A549 (cell line): ENCODE results near the gene APCDD1. TPM values are rescaled to one million over a fixed set of nuclear protein-coding genes. Genes with fewer than 3 reads are reported as not detected.

ENCODE experiments used
- ATAC-seq, 2 experiments: fragments of 200-7000 bp in 1 of 2; fragments of >200 bp in 1 of 2; cut with Nextera tagmentation in 1 of 2; cut with Tn5 transposase in 1 of 2; 3 replicates each; pipeline versions ENCODE4 v1.8.0 to v1.9.1; 2018 to 2020; ENCODE audit warnings: mild to moderate bottlenecking in 1 of 2, moderate library complexity in 1 of 2
- CTCF ChIA-PET: fragments of 300-600 bp; sonication (Branson Sonifier 250); formaldehyde crosslinking; extraction: SDS; loops from one replicate; lab custom pipeline; 2021; ENCODE audit warnings: antibody characterized with exemption, inconsistent platforms; lab: Yijun Ruan, JAX
- POLR2A ChIA-PET: fragments of 350-600 bp; formaldehyde crosslinking; extraction: SDS; loops from one replicate; lab custom pipeline; 2021; ENCODE audit warnings: antibody characterized with exemption, inconsistent platforms; lab: Yijun Ruan, JAX
- DNase-seq, 2 experiments: peaks; one replicate each; pipeline versions ENCODE4 v3.0.0 to v3.0.0-alpha.2; 2011 to 2016; ENCODE audit warnings: low read depth in 1 of 2, low spot score in 1 of 2
- FAIRE-seq: peaks from 2 replicates; lab custom pipeline; 2011; peaks lifted over from hg19 to GRCh38; lab: Jason Lieb, UNC
- H3K27ac ChIP-seq, 2 experiments: fragments of >200 bp; sonication (Bioruptor Twin); formaldehyde crosslinking; 3 replicates each; pipeline ENCODE4 v1.5.1; 2016 to 2017
- H3K4me1 ChIP-seq: fragments of >200 bp; sonication (Bioruptor Twin); formaldehyde crosslinking; 3 replicates; pipeline ENCODE4 v1.6.1; 2016
- H3K4me2 ChIP-seq: fragments of >200 bp; sonication (Bioruptor Twin); formaldehyde crosslinking; 3 replicates; pipeline ENCODE4 v1.6.1; 2016
- H3K4me3 ChIP-seq: fragments of >200 bp; sonication (Bioruptor Twin); formaldehyde crosslinking; 3 replicates; pipeline ENCODE4 v1.5.1; 2016
- H3K9me3 ChIP-seq: fragments of >200 bp; sonication (Bioruptor Twin); formaldehyde crosslinking; 3 replicates; pipeline ENCODE4 v1.6.1; 2016
- CBX2 ChIP-seq: fragments of 200-600 bp; sonication (generic); IDR thresholded peaks from 2 replicates; pipeline ENCODE4 v1.6.1; 2016; ENCODE audit warnings: low read depth, mild to moderate bottlenecking, borderline replicate concordance
- CBX8 ChIP-seq: fragments of 200-600 bp; sonication (generic); IDR thresholded peaks from 2 replicates; pipeline ENCODE4 v1.6.1; 2016
- CEBPB ChIP-seq, 2 experiments: fragments of >200 bp in 1 of 2; sonication (Bioruptor Twin) in 1 of 2; formaldehyde crosslinking in 1 of 2; IDR thresholded peaks; 2 replicates each; pipeline ENCODE4 v1.6.1; 2012 to 2016
- EHF ChIP-seq: fragments of 250-450 bp; sonication (Bioruptor Pico); IDR thresholded peaks from 2 replicates; pipeline ENCODE4 v1.5.0; 2020; ENCODE audit warnings: mild to moderate bottlenecking
- EHMT2 ChIP-seq: fragments of 200-600 bp; sonication (generic); IDR thresholded peaks from 2 replicates; pipeline ENCODE4 v1.6.1; 2016; ENCODE audit warnings: antibody characterized with exemption, low read depth, mild to moderate bottlenecking, moderate library complexity
- ELK1 ChIP-seq: fragments of 150-350 bp; IDR thresholded peaks from 2 replicates; pipeline ENCODE4 v1.6.1; 2014; ENCODE audit warnings: low read depth, mild to moderate bottlenecking, low read length
- ESRRA ChIP-seq: fragments of 150-350 bp; IDR thresholded peaks from 2 replicates; pipeline ENCODE4 v1.6.1; 2014; ENCODE audit warnings: mild to moderate bottlenecking, low read length, borderline replicate concordance
- GATA3 ChIP-seq: IDR thresholded peaks from 2 replicates; pipeline ENCODE4 v1.6.1; 2012; ENCODE audit warnings: borderline replicate concordance
- HEYL ChIP-seq: fragments of 250-450 bp; sonication (Bioruptor Pico); IDR thresholded peaks from 2 replicates; pipeline ENCODE4 v1.8.0; 2021; ENCODE audit warnings: mild to moderate bottlenecking, moderate library complexity
- HOXA7 ChIP-seq: fragments of 250-450 bp; sonication (Bioruptor Pico); IDR thresholded peaks from 2 replicates; pipeline ENCODE4 v1.5.0; 2020; ENCODE audit warnings: mild to moderate bottlenecking, moderate library complexity
- HOXB5 ChIP-seq: fragments of 250-450 bp; sonication (Bioruptor Pico); IDR thresholded peaks from 2 replicates; pipeline ENCODE4 v1.5.0; 2020; ENCODE audit warnings: mild to moderate bottlenecking, moderate library complexity
- MAFK ChIP-seq: fragments of 450-650 bp; IDR thresholded peaks from 2 replicates; pipeline ENCODE4 v1.6.1; 2014; ENCODE audit not compliant: partially characterized antibody
- MAZ ChIP-seq: fragments of 150-350 bp; IDR thresholded peaks from 2 replicates; pipeline ENCODE4 v1.6.1; 2014; ENCODE audit warnings: antibody characterized with exemption, low read depth, low read length, borderline replicate concordance
- NFE2L2 ChIP-seq: fragments of 150-350 bp; conservative IDR thresholded peaks from 2 replicates; pipeline ENCODE4 v1.6.1; 2014; ENCODE audit warnings: low read length
- NPAS2 ChIP-seq: fragments of 250-450 bp; sonication (Bioruptor Pico); IDR thresholded peaks from 2 replicates; pipeline ENCODE4 v1.8.0; 2022; ENCODE audit warnings: mild to moderate bottlenecking, moderate library complexity, borderline replicate concordance
- PBX3 ChIP-seq: IDR thresholded peaks from 2 replicates; pipeline ENCODE4 v1.6.1; 2012
- RAD21 ChIP-seq, 2 experiments: fragments of >200 bp in 1 of 2; sonication (Bioruptor Twin) in 1 of 2; formaldehyde crosslinking in 1 of 2; IDR thresholded peaks in 1 of 2; conservative IDR thresholded peaks in 1 of 2; 2 replicates in 1 of 2; 3 replicates in 1 of 2; pipeline ENCODE4 v1.6.1; 2012 to 2018; ENCODE audit warnings: inconsistent platforms in 1 of 2
- RARB ChIP-seq: fragments of 250-450 bp; sonication (Bioruptor Pico); IDR thresholded peaks from 2 replicates; pipeline ENCODE4 v1.8.0; 2021; ENCODE audit warnings: mild to moderate bottlenecking, moderate library complexity
- REST ChIP-seq: fragments of 200-600 bp; sonication (generic); IDR thresholded peaks from 2 replicates; pipeline ENCODE4 v1.6.1; 2016; ENCODE audit warnings: antibody characterized with exemption, mild to moderate bottlenecking, moderate library complexity
- ZC3H11A ChIP-seq: fragments of 450-650 bp; IDR thresholded peaks from 2 replicates; pipeline ENCODE4 v1.6.1; 2014; ENCODE audit warnings: antibody characterized with exemption, mild to moderate bottlenecking
- WGBS: methylation state at CpG from one replicate; pipeline ENCODE4 v1.1.6; 2017; ENCODE audit errors: missing lambda C conversion rate; 5-methylcytosine and 5-hydroxymethylcytosine counted together
- polyA plus RNA-seq, 4 experiments: library from polyadenylated mRNA; depleted of rRNA in 3 of 4; stranded (reverse); fragments of >200 nt; fragmentation: RNase III in 1 of 4; extraction: RNeasy Plus Mini Kit Qiagen cat#74134 plus additional on column Dnase treatment in 1 of 4; gene quantifications; 2 replicates in 3 of 4; 3 replicates in 1 of 4; pipeline ENCODE4 v1.2.3, GENCODE V29; 2011 to 2017

APCDD1 gene
- polyA plus RNA-seq, 2 of the 4 experiments (the other 2 are of a cell fraction), result not detected

GRCh38 chr18:10424585-10425307, 29.7 kb upstream of the APCDD1 start:
- CTCF ChIA-PET, result no interaction called here
- no peaks in the 10 kb centered on the region for H3K4me1 ChIP-seq
- no peak for TF ChIP-seq GATA3
- TF ChIP-seq, all 56 proteins: peak for 0
- no peak for FAIRE-seq
- H3K9me3 ChIP-seq, result no peaks in the 10 kb centered on the region
- H3K4me3 ChIP-seq, result no peak overlapping the region
- POLR2A ChIA-PET, result no interaction called here
- no peak overlapping the region for H3K27ac ChIP-seq
- DNase-seq, result no peak
- no peak overlapping the region for H3K4me2 ChIP-seq
- ATAC-seq, result no peak
- 34% methylated on average over 7 of the region's 7 CpGs for WGBS

GRCh38 chr18:10430677-10431076, 23.8 kb upstream of the APCDD1 start:
- TF ChIP-seq REST (no peak), ELK1 (no peak), HOXA7 (no peak), ESRRA (no peak), EHF (CRISPR knock-in tag) (no peak), RAD21 (conservative IDR thresholded peaks at IDR 0.05 in 1 of 2, IDR thresholded peaks at IDR 0.05 in 1 of 2) (no peak), RARB (CRISPR knock-in tag) (no peak)
- TF ChIP-seq, all 56 proteins: peak for 0
- no peak overlapping the region for H3K4me2 ChIP-seq
- no peak overlapping the region for H3K4me3 ChIP-seq
- 61% methylated on average over 4 of the region's 4 CpGs for WGBS
- no peak for FAIRE-seq
- ChIA-PET POLR2A (no interaction called here), CTCF (no interaction called here)
- H3K4me1 ChIP-seq, result no peaks in the 10 kb centered on the region
- H3K27ac ChIP-seq, result no peak overlapping the region
- no peak for ATAC-seq
- DNase-seq, result no peak
- no peaks in the 10 kb centered on the region for H3K9me3 ChIP-seq

GRCh38 chr18:10431680-10432079, 22.8 kb upstream of the APCDD1 start:
- FAIRE-seq, result no peak
- ATAC-seq, result no peak
- WGBS, result 0% methylated on average over 2 of the region's 2 CpGs

More at GRCh38 chr18:10431680-10432079, 22.8 kb upstream of the APCDD1 start:
- H3K4me2 ChIP-seq, result no peak overlapping the region
- ChIA-PET CTCF (no interaction called here), POLR2A (no interaction called here)
- no peaks in the 10 kb centered on the region for H3K4me1 ChIP-seq
- H3K27ac ChIP-seq, result no peak overlapping the region
- H3K9me3 ChIP-seq, result no peaks in the 10 kb centered on the region
- no peak overlapping the region for H3K4me3 ChIP-seq
- DNase-seq, result no peak
- TF ChIP-seq CBX8 (no peak), HOXA7 (no peak), NFE2L2 (no peak), CBX2 (no peak), EHMT2 (no peak), NPAS2 (CRISPR knock-in tag) (no peak), HEYL (CRISPR knock-in tag) (no peak), ZC3H11A (no peak), CEBPB (IDR thresholded peaks at IDR 0.05) (no peak), REST (no peak), MAFK (no peak), RARB (CRISPR knock-in tag) (no peak), HOXB5 (CRISPR knock-in tag) (no peak), PBX3 (no peak), MAZ (no peak)
